ENCODE data around the gene CLEC7A. TPM values are rescaled to one million over a fixed set of nuclear protein-coding genes. Genes with fewer than 3 reads are reported as not detected.

Gene CLEC7A
- total RNA-seq, 6 experiments from 2014 or later, result not detected

GRCh38 chr12:10110256-10110844, 19.6 kb downstream of the CLEC7A start:
- Mint-ChIP-seq H3K27ac (no peak overlapping the region), H3K4me3 (no peak overlapping the region), H3K9me3 (peaks cover 7% of the 10 kb centered on the region), H3K27me3 (ENCODE audit: insufficient read depth) (peaks cover 3% of the 10 kb centered on the region), H3K36me3 (ENCODE audit: low read depth) (no peaks in the 10 kb centered on the region), H3K4me1 (ENCODE audit: low read depth) (peaks cover 39% of the 10 kb centered on the region)
- TF ChIP-seq CTCF (IDR thresholded peaks at IDR 0.05), result no peak
- DNase-seq, result no peak

- H3K27ac Mint-ChIP-seq, result no peak overlapping the region
- H3K4me3 Mint-ChIP-seq, result no peak overlapping the region
- H3K36me3 Mint-ChIP-seq (ENCODE audit: low read depth), result no peaks in the 10 kb centered on the region; the same call in 1 of the 2 replicates
- no peaks in the 10 kb centered on the region; the same call in 1 of the 2 replicates for H3K9me3 Mint-ChIP-seq
- H3K27me3 Mint-ChIP-seq (ENCODE audit: insufficient read depth), result peaks cover 3% of the 10 kb centered on the region
- no peak for DNase-seq
- H3K4me1 Mint-ChIP-seq (ENCODE audit: low read depth), result peaks cover 38% of the 10 kb centered on the region
- TF ChIP-seq CTCF (IDR thresholded peaks at IDR 0.05), result no peak
These were observed 27.7 kb downstream of the CLEC7A start for GRCh38 chr12:10102322-10102721.

GRCh38 chr12:10101648-10102220, 28.3 kb downstream of the CLEC7A start:
- peak overlapping the region; percentile 82 for H3K27ac Mint-ChIP-seq
- TF ChIP-seq CTCF (IDR thresholded peaks at IDR 0.05), result no peak
- H3K4me1 Mint-ChIP-seq (ENCODE audit: low read depth), result peaks cover 40% of the 10 kb centered on the region
- H3K27me3 Mint-ChIP-seq (ENCODE audit: insufficient read depth), result peaks cover 3% of the 10 kb centered on the region
- no peaks in the 10 kb centered on the region; the same call in 1 of the 2 replicates for H3K36me3 Mint-ChIP-seq (ENCODE audit: low read depth)
- no peak for DNase-seq
- H3K4me3 Mint-ChIP-seq, result peak overlapping the region; percentile 66; the same call in 1 of the 2 replicates
- H3K9me3 Mint-ChIP-seq, result no peaks in the 10 kb centered on the region; the same call in 1 of the 2 replicates

GRCh38 chr12:10101042-10101579, 28.9 kb downstream of the CLEC7A start:
- Mint-ChIP-seq H3K4me3 (peak overlapping the region; percentile 66), H3K9me3 (no peaks in the 10 kb centered on the region; the same call in 1 of the 2 replicates), H3K27me3 (ENCODE audit: insufficient read depth) (peaks cover 2% of the 10 kb centered on the region), H3K4me1 (ENCODE audit: low read depth) (peaks cover 40% of the 10 kb centered on the region), H3K27ac (peak overlapping the region; percentile 82), H3K36me3 (ENCODE audit: low read depth) (no peaks in the 10 kb centered on the region; the same call in 1 of the 2 replicates)
- no peak for TF ChIP-seq CTCF (IDR thresholded peaks at IDR 0.05)
- peak; percentile 74 for DNase-seq

- Mint-ChIP-seq H3K4me3 (peak within 1 kb of the TSS; percentile 71), H3K9me3 (no peaks in the 10 kb centered on the region), H3K27ac (peak within 1 kb of the TSS; percentile 62), H3K27me3 (ENCODE audit: insufficient read depth) (no peaks in the 10 kb centered on the region; the same call in 1 of the 2 replicates), H3K4me1 (ENCODE audit: low read depth) (peaks cover 40% of the 10 kb centered on the region), H3K36me3 (ENCODE audit: low read depth) (no peaks in the 10 kb centered on the region; the same call in 1 of the 2 replicates)
- no peak for TF ChIP-seq CTCF (IDR thresholded peaks at IDR 0.05)
- no peak for DNase-seq
These were observed 31.2 kb downstream of the CLEC7A start, which contains the start of gene CLEC1A for GRCh38 chr12:10098791-10099190. Gene CLEC1A, minus strand, starts transcription at chr12:10098985. Its CDS starts 63 bp downstream, at chr12:10098922.

Measured in HFFc6 (cell line).